H9 (cell line): Measurements from ENCODE around the gene SRP68. TPM values are rescaled to one million over a fixed set of nuclear protein-coding genes. Genes with fewer than 3 reads are reported as not detected.

Experiments
- DNase-seq: peaks from one replicate; pipeline ENCODE4 v3.0.0-alpha.2; 2017
- H2AFZ ChIP-seq: one replicate; pipeline ENCODE4 v1.6.1; 2013; ENCODE audit warnings: mild to moderate bottlenecking, low read length, control low read depth, moderate library complexity
- H2AK5ac ChIP-seq: 2 replicates; pipeline ENCODE4 v1.6.1; 2013; ENCODE audit warnings: low read length, control low read depth, mixed read lengths; ENCODE audit not compliant: insufficient read length
- H2BK120ac ChIP-seq: one replicate; pipeline ENCODE4 v1.6.1; 2013; ENCODE audit warnings: low read depth, mild to moderate bottlenecking, low read length, control low read depth, inconsistent platforms; ENCODE audit not compliant: poor library complexity, severe bottlenecking
- H2BK12ac ChIP-seq: 2 replicates; pipeline ENCODE4 v1.6.1; 2013; ENCODE audit warnings: low read length, control low read depth, mixed read lengths, low read depth; ENCODE audit not compliant: insufficient read length
- H2BK15ac ChIP-seq: 2 replicates; pipeline ENCODE4 v1.6.1; 2013; ENCODE audit warnings: low read depth, low read length, control low read depth
- H2BK20ac ChIP-seq: one replicate; pipeline ENCODE4 v1.6.1; 2013; ENCODE audit warnings: low read depth, mild to moderate bottlenecking, low read length, control low read depth, inconsistent platforms; ENCODE audit not compliant: poor library complexity, severe bottlenecking
- H2BK5ac ChIP-seq: 2 replicates; pipeline ENCODE4 v1.6.1; 2013; ENCODE audit warnings: low read length, control low read depth, mixed read lengths; ENCODE audit not compliant: insufficient read length
- H3K14ac ChIP-seq: 2 replicates; pipeline ENCODE4 v1.6.1; 2013; ENCODE audit warnings: low read length, control low read depth; ENCODE audit not compliant: insufficient read depth
- H3K18ac ChIP-seq: 2 replicates; pipeline ENCODE4 v1.6.1; 2013; ENCODE audit warnings: low read depth, mild to moderate bottlenecking, mixed read lengths, low read length, control low read depth; ENCODE audit not compliant: insufficient read length
- H3K23ac ChIP-seq: 2 replicates; pipeline ENCODE4 v1.6.1; 2013; ENCODE audit warnings: low read length, control low read depth, mixed read lengths, low read depth; ENCODE audit not compliant: insufficient read length
- H3K23me2 ChIP-seq: 2 replicates; pipeline ENCODE4 v1.6.1; 2013; ENCODE audit warnings: low read depth, mild to moderate bottlenecking, mixed read lengths, low read length, control low read depth; ENCODE audit not compliant: insufficient read length, poor library complexity, severe bottlenecking
- H3K27ac ChIP-seq: 2 replicates; pipeline ENCODE4 v1.5.1; 2013; ENCODE audit warnings: low read length, control low read depth, mixed read lengths, low read depth; ENCODE audit not compliant: insufficient read length
- H3K27me3 ChIP-seq: 2 replicates; pipeline ENCODE4 v1.6.1; 2013; ENCODE audit warnings: low read length, control low read depth, inconsistent platforms; ENCODE audit not compliant: insufficient read depth
- H3K4ac ChIP-seq: 2 replicates; pipeline ENCODE4 v1.6.1; 2013; ENCODE audit warnings: low read depth, mild to moderate bottlenecking, control low read depth, inconsistent platforms, low read length, moderate library complexity
- H3K4me1 ChIP-seq: 2 replicates; pipeline ENCODE4 v1.6.1; 2013; ENCODE audit warnings: low read length, control low read depth, inconsistent platforms; ENCODE audit not compliant: insufficient read depth
- H3K4me2 ChIP-seq: 2 replicates; pipeline ENCODE4 v1.6.1; 2013; ENCODE audit warnings: low read length, control low read depth, mixed read lengths; ENCODE audit not compliant: insufficient read length, insufficient read depth
- H3K56ac ChIP-seq: 2 replicates; pipeline ENCODE4 v1.6.1; 2013; ENCODE audit warnings: low read depth, mild to moderate bottlenecking, mixed read lengths, low read length, control low read depth; ENCODE audit not compliant: insufficient read length
- H3K79me1 ChIP-seq: 2 replicates; pipeline ENCODE4 v1.6.1; 2013; ENCODE audit warnings: low read depth, mild to moderate bottlenecking, moderate library complexity, low read length, control low read depth, inconsistent platforms; ENCODE audit not compliant: insufficient read depth, poor library complexity, severe bottlenecking
- H3K79me2 ChIP-seq: 2 replicates; pipeline ENCODE4 v1.6.1; 2013; ENCODE audit warnings: low read length, control low read depth, inconsistent platforms; ENCODE audit not compliant: insufficient read depth
- H3K9ac ChIP-seq: 2 replicates; pipeline ENCODE4 v1.6.1; 2013; ENCODE audit warnings: low read length, control low read depth, mixed read lengths; ENCODE audit not compliant: insufficient read length; ENCODE audit errors: extremely low read depth
- H3K9me3 ChIP-seq: one replicate; pipeline ENCODE4 v1.6.1; 2013; ENCODE audit warnings: low read depth, low read length, inconsistent platforms; ENCODE audit not compliant: control insufficient read depth
- H3T11ph ChIP-seq: one replicate; pipeline ENCODE4 v1.6.1; 2013; ENCODE audit warnings: mild to moderate bottlenecking, low read length, control low read depth, inconsistent platforms
- H4K20me1 ChIP-seq: one replicate; pipeline ENCODE4 v1.6.1; 2013; ENCODE audit not compliant: control insufficient read depth, insufficient read length, insufficient read depth
- H4K5ac ChIP-seq: 2 replicates; pipeline ENCODE4 v1.6.1; 2013; ENCODE audit warnings: low read depth, mild to moderate bottlenecking, mixed read lengths, low read length, control low read depth; ENCODE audit not compliant: insufficient read length
- H4K8ac ChIP-seq: replicated peaks from 2 replicates; pipeline ENCODE4 v1.6.1; 2013; ENCODE audit warnings: low read length, control low read depth, mixed read lengths, low read depth; ENCODE audit not compliant: insufficient read length
- H4K91ac ChIP-seq: 2 replicates; pipeline ENCODE4 v1.6.1; 2013; ENCODE audit warnings: low read depth, mild to moderate bottlenecking, moderate library complexity, mixed read lengths, low read length, control low read depth; ENCODE audit not compliant: insufficient read length
- H3K27ac Mint-ChIP-seq, 3 experiments: 2 replicates in 2 of 3; 3 replicates in 1 of 3; pipeline ENCODE4 v1.8.0; 2020 to 2021; ENCODE audit warnings: mixed read lengths in 3 of 3, mild to moderate bottlenecking in 1 of 3, moderate library complexity in 1 of 3
- H3K27me3 Mint-ChIP-seq: 2 replicates; pipeline ENCODE4 v1.8.0; 2021; ENCODE audit warnings: low read depth, mild to moderate bottlenecking, moderate library complexity, mixed read lengths
- H3K36me3 Mint-ChIP-seq, 3 experiments: 2 replicates in 2 of 3; 3 replicates in 1 of 3; pipeline ENCODE4 v1.8.0; 2020 to 2021; ENCODE audit warnings: low read depth in 3 of 3, mixed read lengths in 3 of 3; ENCODE audit not compliant: insufficient read depth in 1 of 3
- H3K4me1 Mint-ChIP-seq, 2 experiments: 2 replicates each; pipeline ENCODE4 v1.8.0; 2020; ENCODE audit warnings: mixed read lengths in 2 of 2
- H3K4me3 Mint-ChIP-seq, 2 experiments: 2 replicates in 1 of 2; 3 replicates in 1 of 2; pipeline ENCODE4 v1.8.0; 2020 to 2021; ENCODE audit warnings: mild to moderate bottlenecking in 2 of 2, mixed read lengths in 2 of 2, moderate library complexity in 1 of 2
- H3K9me3 Mint-ChIP-seq, 2 experiments: 2 replicates in 1 of 2; 3 replicates in 1 of 2; pipeline ENCODE4 v1.8.0; 2020; ENCODE audit warnings: mild to moderate bottlenecking in 2 of 2, mixed read lengths in 2 of 2, moderate library complexity in 1 of 2
- CTCF ChIP-seq: fragments of 200-600 bp; sonication (generic); conservative IDR thresholded peaks from 3 replicates; pipeline ENCODE4 v1.8.0; 2021; ENCODE audit warnings: antibody characterized with exemption, mild to moderate bottlenecking
- whole genome bisulfite sequencing: extraction: QIAGEN DNeasy Blood & Tissue Kit; methylation state at CpG from one replicate; pipeline ENCODE4 v1.1.7; 2013; ENCODE audit warnings: missing lambda C conversion rate, low lambda C conversion rate, mixed read lengths; ENCODE audit not compliant: insufficient read length; ENCODE audit errors: extremely low coverage; 5-methylcytosine and 5-hydroxymethylcytosine counted together
- total RNA-seq: library from RNA; stranded (reverse); gene quantifications from 2 replicates; pipeline ENCODE4 v1.2.1, GENCODE V29; 2021

Gene SRP68
- total RNA-seq, 1 experiment from 2014 or later = 86.1 TPM

GRCh38 chr17:76048711-76049110 is 23.6 kb downstream of the SRP68 start:
- no peak for DNase-seq
- Histone ChIP-seq H3K4me1 (no peaks in the 10 kb centered on the region), H2AK5ac (no peak overlapping the region), H2BK120ac (no peak overlapping the region), H3K18ac (no peak overlapping the region), H3K14ac (no peak overlapping the region), H3K27ac (no peak overlapping the region), H2BK5ac (no peak overlapping the region), H2BK15ac (no peak overlapping the region), H4K5ac (no peak overlapping the region), H3K27me3 (no peaks in the 10 kb centered on the region), H3K23ac (no peak overlapping the region), H3K23me2 (no peaks in the 10 kb centered on the region), H3K4me2 (no peak overlapping the region), H3T11ph (no peak overlapping the region), H4K20me1 (no peaks in the 10 kb centered on the region), H2AFZ (no peak overlapping the region), H3K9ac (no peak overlapping the region), H4K91ac (no peak overlapping the region), H2BK20ac (no peak overlapping the region), H4K8ac (no peak overlapping the region), H3K79me2 (no peaks in the 10 kb centered on the region), H2BK12ac (no peak overlapping the region), H3K4ac (no peak overlapping the region), H3K56ac (no peak overlapping the region), H3K79me1 (no peaks in the 10 kb centered on the region), H3K9me3 (no peaks in the 10 kb centered on the region)
- peaks cover 51 to 82% (median 77%) of the 10 kb centered on the region in 3 experiments for H3K36me3 Mint-ChIP-seq
- no peaks in the 10 kb centered on the region for H3K27me3 Mint-ChIP-seq
- no peak overlapping the region; a peak in 1 of 7 replicates for H3K27ac Mint-ChIP-seq
- no peak for TF ChIP-seq CTCF
- H3K4me3 Mint-ChIP-seq = no peak overlapping the region
- no peaks in the 10 kb centered on the region for H3K9me3 Mint-ChIP-seq
- peaks cover 3 to 10% of the 10 kb centered on the region in 2 experiments for H3K4me1 Mint-ChIP-seq
- WGBS = no CpG with 5 or more reads among the region's 9 CpGs
